NT2/D1 (cell line): ENCODE data around the gene EPN3.

Source experiments
- DNase-seq: peaks from one replicate; pipeline ENCODE4 v3.0.0-alpha.2; 2011; ENCODE audit warnings: low read depth, low spot score
- H3K27me3 ChIP-seq: 2 replicates; pipeline ENCODE4 v1.6.0; 2011; ENCODE audit warnings: mild to moderate bottlenecking; ENCODE audit not compliant: insufficient read length, insufficient read depth
- H3K36me3 ChIP-seq: 2 replicates; pipeline ENCODE4 v1.6.1; 2011; ENCODE audit warnings: mild to moderate bottlenecking, low read length, mixed read lengths; ENCODE audit not compliant: insufficient read depth, insufficient read length
- H3K4me1 ChIP-seq: 2 replicates; pipeline ENCODE4 v1.5.1; 2011; ENCODE audit not compliant: insufficient read depth, insufficient read length
- H3K4me3 ChIP-seq: 2 replicates; pipeline ENCODE4 v1.5.1; 2011; ENCODE audit warnings: low read depth; ENCODE audit not compliant: insufficient read length
- H3K9ac ChIP-seq: 2 replicates; pipeline ENCODE4 v1.6.0; 2011; ENCODE audit warnings: low read depth; ENCODE audit not compliant: insufficient read length
- H3K9me3 ChIP-seq: 2 replicates; pipeline ENCODE4 v1.5.1; 2011; ENCODE audit warnings: mild to moderate bottlenecking, low read length; ENCODE audit not compliant: insufficient read depth
- SUZ12 ChIP-seq: IDR thresholded peaks from 2 replicates; pipeline ENCODE4 v1.6.1; 2011; ENCODE audit not compliant: insufficient read length, insufficient read depth; ENCODE audit errors: extremely low read depth
- YY1 ChIP-seq: IDR thresholded peaks from 2 replicates; pipeline ENCODE4 v1.6.1; 2011; ENCODE audit not compliant: insufficient read length, insufficient read depth
- ZNF274 ChIP-seq: IDR thresholded peaks from 2 replicates; pipeline ENCODE4 v1.6.1; 2011; ENCODE audit warnings: mild to moderate bottlenecking, low read depth, low read length

EPN3 gene

DNA sequence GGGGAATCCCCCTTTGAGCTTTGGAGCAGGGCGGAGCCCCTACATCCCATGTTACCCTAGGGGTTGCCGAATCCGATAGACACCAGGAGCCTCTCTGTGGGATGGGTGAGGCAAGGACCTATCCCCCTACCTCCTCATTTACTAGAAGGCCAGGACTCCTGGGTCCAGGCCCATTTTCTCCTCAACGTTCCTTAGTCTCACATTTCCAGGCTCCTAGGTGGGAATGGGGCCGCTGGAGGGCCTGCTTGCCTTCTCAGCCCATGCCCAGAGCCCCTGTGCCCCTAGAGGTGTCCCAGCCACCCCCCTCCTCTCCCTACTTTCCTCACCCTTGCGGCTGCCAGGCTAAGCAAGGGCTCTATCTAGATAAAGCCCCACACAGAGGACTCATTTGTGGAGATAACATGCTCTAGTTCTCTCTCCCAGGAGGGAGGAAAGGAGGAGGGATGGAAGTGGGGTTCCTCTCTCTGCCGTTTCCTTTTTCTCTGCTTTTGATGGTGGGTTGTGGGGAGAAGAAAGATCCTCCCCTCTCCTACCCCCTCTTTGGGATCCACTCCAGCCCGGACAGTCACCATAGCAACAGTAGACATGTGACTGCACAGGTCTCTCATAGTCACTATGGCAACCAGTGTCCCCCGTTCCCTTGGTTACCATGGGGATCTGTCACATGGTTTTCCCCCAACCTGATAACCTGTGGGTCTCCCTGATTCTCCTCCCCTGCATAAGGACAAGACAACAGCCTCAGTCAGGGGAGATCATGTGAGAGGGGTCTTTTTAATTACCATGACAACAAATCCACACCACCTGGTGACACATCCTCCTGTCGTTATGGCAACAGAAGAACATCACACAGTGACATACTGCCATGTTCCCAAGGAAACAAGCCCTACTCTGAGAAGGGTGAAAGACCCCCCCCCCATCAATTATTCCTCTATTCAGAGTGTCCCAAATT lies 33.1 kb downstream of the EPN3 start:
- DNase-seq: peak; percentile 33
- Histone ChIP-seq H3K4me3 (no peak overlapping the region), H3K4me1 (peaks cover 44% of the 10 kb centered on the region), H3K9ac (no peak overlapping the region), H3K36me3 (no peaks in the 10 kb centered on the region), H3K27me3 (peaks cover 35% of the 10 kb centered on the region), H3K9me3 (no peaks in the 10 kb centered on the region)
- TF ChIP-seq ZNF274 (no peak), SUZ12 (no peak), YY1 (no peak)

DNA sequence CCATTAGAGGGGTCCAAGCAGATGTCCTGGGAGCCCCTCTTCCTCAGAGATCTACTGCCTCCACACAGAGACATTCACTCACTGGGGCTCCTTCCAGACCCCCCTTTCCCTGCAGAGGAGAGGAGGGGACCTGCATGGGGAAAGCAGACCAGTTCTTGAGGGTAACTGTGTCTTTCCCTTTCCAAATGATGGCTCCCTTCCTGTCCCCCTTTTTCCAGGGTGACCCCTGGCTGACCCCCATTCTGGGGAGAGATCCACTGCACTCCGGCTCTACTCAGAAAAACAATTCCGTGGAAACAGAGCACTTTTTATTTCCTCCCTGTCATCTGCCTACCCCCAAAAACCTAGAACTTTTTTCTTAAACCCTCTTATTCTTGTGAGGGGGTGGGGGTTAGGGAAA lies 34.4 kb downstream of the EPN3 start:
- Histone ChIP-seq H3K9me3 (no peaks in the 10 kb centered on the region), H3K9ac (no peak overlapping the region), H3K4me3 (no peak overlapping the region), H3K4me1 (peaks cover 51% of the 10 kb centered on the region), H3K36me3 (no peaks in the 10 kb centered on the region), H3K27me3 (peaks cover 25% of the 10 kb centered on the region)
- DNase-seq: no peak
- TF ChIP-seq SUZ12 (no peak), ZNF274 (no peak), YY1 (no peak)

DNA sequence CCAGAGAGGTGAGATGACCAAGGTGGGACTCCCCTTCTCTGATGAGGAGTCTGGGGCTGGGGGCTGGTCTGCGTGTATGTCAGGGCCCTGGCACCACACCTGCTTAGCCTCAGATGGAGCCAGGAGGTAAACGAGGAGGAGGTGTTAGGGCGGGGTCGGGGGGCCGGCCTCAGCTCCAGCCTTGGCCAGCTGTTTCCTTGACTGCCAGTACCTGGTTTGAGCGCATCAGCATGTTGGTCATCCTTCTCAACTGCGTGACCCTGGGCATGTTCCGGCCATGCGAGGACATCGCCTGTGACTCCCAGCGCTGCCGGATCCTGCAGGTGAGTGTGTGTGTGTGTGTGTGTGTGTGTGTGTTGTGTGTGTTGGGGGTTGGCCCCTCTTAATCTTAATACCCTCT lies 36.1 kb downstream of the EPN3 start:
- Histone ChIP-seq H3K27me3 (peaks cover 8% of the 10 kb centered on the region), H3K4me3 (no peak overlapping the region), H3K4me1 (peaks cover 40% of the 10 kb centered on the region), H3K36me3 (no peaks in the 10 kb centered on the region), H3K9me3 (no peaks in the 10 kb centered on the region), H3K9ac (no peak overlapping the region)
- TF ChIP-seq YY1: no peak
- TF ChIP-seq SUZ12: no peak
- no peak for TF ChIP-seq ZNF274
- no peak for DNase-seq

DNA sequence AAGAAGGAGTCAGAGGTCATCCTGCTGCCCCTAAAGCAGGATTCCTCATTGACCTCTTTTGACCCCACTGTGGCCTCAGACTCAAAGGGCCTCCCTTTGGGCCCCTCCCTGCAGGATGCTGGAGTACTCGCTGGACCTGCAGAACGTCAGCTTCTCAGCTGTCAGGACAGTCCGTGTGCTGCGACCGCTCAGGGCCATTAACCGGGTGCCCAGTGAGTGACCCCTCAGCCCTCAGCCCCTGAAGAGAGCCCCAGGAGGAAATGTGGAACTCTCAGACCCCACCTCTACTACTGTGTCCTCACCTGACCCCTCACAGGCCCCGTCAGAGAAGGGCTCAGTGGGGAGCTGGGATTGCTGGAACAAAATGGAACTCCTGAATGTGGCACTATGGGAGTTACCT lies 37.1 kb downstream of the EPN3 start:
- Histone ChIP-seq H3K9ac (no peak overlapping the region), H3K36me3 (no peaks in the 10 kb centered on the region), H3K4me1 (peaks cover 36% of the 10 kb centered on the region), H3K4me3 (no peak overlapping the region), H3K27me3 (no peaks in the 10 kb centered on the region), H3K9me3 (no peaks in the 10 kb centered on the region)
- no peak for DNase-seq
- TF ChIP-seq ZNF274 (no peak), SUZ12 (no peak), YY1 (no peak)

DNA sequence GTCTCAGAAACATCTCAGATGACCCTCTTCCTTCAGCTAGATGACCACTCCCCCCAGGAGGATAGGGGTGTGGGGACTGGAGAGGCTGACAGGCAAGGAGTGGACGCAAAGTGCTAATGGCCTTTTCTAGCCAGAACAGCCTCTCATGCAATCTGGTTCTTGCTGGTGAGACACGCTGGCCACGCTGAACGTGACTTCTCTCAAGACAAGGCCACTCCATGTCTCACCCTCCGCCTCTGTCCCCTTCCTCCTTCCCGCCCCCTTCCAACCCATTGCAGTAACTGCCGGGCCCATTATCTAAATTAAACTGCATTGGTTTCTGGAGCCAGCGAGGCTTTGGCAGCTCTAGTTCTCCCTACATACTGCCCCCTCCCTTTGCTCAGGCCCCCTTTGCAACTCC lies 37.5 kb downstream of the EPN3 start:
- Histone ChIP-seq H3K9me3 (no peaks in the 10 kb centered on the region), H3K36me3 (no peaks in the 10 kb centered on the region), H3K27me3 (no peaks in the 10 kb centered on the region), H3K4me3 (no peak overlapping the region), H3K4me1 (peaks cover 32% of the 10 kb centered on the region), H3K9ac (no peak overlapping the region)
- DNase-seq: no peak
- no peak for TF ChIP-seq SUZ12
- no peak for TF ChIP-seq YY1
- no peak for TF ChIP-seq ZNF274

DNA sequence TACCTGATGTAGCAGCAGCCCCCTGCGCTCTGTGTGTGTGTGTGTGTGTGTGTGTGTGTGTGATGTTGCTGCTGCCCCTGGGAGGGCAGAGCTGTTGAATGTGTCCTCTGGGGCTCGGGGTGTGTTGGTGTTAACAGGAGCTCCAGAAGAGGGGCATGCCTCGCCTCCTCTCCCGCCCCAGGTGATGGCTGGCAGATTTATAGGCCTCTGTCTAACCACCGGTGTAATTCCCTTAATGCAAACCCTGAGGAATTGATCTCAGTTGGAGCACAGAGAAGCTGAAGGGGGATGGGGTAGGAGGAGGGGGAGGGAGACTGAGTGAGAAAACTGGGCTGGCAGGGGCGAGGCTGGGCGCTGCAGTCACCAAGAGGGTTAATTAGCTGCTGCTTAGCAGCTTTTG lies 38.0 kb downstream of the EPN3 start:
- Histone ChIP-seq H3K36me3 (no peaks in the 10 kb centered on the region), H3K27me3 (no peaks in the 10 kb centered on the region), H3K9me3 (no peaks in the 10 kb centered on the region), H3K4me3 (no peak overlapping the region), H3K4me1 (peaks cover 31% of the 10 kb centered on the region), H3K9ac (no peak overlapping the region)
- TF ChIP-seq ZNF274: no peak
- no peak for TF ChIP-seq SUZ12
- no peak for TF ChIP-seq YY1
- no peak for DNase-seq

DNA sequence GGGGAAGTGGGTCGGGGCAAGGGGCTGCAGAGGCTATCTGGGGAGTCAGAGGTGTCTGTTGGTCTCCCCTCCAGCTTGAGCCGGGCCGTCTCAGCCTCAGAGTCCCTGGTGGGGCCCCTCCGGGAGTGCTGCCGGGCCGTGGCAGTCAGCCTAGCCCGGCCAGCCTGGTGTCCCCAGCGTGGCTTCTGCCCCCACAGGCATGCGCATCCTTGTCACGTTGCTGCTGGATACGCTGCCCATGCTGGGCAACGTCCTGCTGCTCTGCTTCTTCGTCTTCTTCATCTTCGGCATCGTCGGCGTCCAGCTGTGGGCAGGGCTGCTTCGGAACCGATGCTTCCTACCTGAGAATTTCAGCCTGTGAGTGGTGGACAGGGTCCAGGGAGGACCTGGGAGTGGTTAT lies 39.1 kb downstream of the EPN3 start:
- Histone ChIP-seq H3K36me3 (no peaks in the 10 kb centered on the region), H3K9me3 (no peaks in the 10 kb centered on the region), H3K9ac (peak overlapping the region; percentile 24), H3K4me1 (peaks cover 28% of the 10 kb centered on the region), H3K27me3 (no peaks in the 10 kb centered on the region), H3K4me3 (no peak overlapping the region)
- DNase-seq: no peak
- TF ChIP-seq SUZ12 (no peak), ZNF274 (no peak), YY1 (no peak)
